ENCODE results near the gene IFT43.

IFT43 gene

DNA sequence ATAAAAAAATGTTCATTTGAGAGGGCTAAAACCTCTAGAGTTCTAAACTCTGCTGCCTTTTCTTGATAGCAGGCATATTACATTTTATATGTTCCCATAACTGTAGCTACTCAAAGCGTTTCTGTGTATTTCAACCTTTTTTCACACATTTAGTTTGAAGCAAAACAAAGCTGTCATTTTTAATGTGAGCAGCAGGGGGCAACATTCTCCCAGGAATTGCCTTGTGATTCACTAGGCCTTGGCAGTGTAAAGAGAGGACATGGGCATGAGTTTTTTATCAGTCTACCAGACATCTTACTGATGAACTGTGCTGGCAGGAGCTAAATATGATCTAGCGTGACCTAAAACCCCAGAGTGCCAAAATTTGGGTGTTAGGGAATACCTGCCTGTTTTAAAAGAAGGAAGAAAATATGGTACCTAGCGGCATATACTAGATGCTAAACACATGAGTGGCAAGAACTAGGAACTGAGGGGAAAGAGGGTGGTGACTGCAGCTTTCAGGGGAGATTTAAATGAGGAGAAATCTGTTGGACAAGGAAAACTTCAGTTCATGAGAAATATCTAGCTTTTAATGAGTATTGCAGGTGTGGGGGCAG is 65.3 kb downstream of the IFT43 start:
- peak; percentile 69 for TF ChIP-seq CTCF (IDR thresholded peaks at IDR 0.05; ENCODE audit: low read depth, low read length)
- H3K4me3 ChIP-seq (replicated peaks in 1 of 2; ENCODE audit: low read depth in 2 of 2, low read length in 2 of 2): no peak overlapping the region
- peak; percentile 77 to 78 for DNase-seq (ENCODE audit: low read depth in 2 of 2)

GRCh38 chr14:76051717-76052465 is 66.3 kb downstream of the IFT43 start:
- H3K4me3 ChIP-seq (replicated peaks in 1 of 2; ENCODE audit: low read depth in 2 of 2, low read length in 2 of 2): no peak overlapping the region
- no peak for TF ChIP-seq CTCF (IDR thresholded peaks at IDR 0.05; ENCODE audit: low read depth, low read length)
- no peak for DNase-seq (ENCODE audit: low read depth in 2 of 2)

GRCh38 chr14:76053572-76054355 is 68.2 kb downstream of the IFT43 start:
- no peak for TF ChIP-seq CTCF (IDR thresholded peaks at IDR 0.05; ENCODE audit: low read depth, low read length)
- H3K4me3 ChIP-seq (replicated peaks in 1 of 2; ENCODE audit: low read depth in 2 of 2, low read length in 2 of 2): no peak overlapping the region
- no peak for DNase-seq (ENCODE audit: low read depth in 2 of 2)

DNA sequence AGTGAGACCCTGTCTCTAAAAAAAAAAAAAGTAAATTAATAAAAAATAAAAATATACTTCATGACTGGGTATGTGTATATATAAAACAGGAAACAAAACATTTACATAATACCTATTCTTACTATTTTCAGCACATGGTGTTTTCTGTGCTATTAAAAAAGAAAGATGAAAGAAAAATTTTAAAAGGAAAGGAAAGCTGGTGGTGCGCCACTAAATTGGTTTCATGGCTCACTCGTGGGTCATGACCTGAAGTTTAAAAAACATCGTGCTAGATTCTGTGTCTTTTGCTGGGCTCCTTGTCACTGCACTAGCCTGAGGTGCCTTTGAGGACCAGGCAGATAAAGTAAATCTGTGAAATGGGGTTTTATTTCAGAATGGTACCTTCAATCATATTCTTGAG is 69.8 kb downstream of the IFT43 start:
- no peak for DNase-seq (ENCODE audit: low read depth in 2 of 2)
- TF ChIP-seq CTCF (IDR thresholded peaks at IDR 0.05; ENCODE audit: low read depth, low read length): no peak
- no peak overlapping the region for H3K4me3 ChIP-seq (replicated peaks in 1 of 2; ENCODE audit: low read depth in 2 of 2, low read length in 2 of 2)

DNA sequence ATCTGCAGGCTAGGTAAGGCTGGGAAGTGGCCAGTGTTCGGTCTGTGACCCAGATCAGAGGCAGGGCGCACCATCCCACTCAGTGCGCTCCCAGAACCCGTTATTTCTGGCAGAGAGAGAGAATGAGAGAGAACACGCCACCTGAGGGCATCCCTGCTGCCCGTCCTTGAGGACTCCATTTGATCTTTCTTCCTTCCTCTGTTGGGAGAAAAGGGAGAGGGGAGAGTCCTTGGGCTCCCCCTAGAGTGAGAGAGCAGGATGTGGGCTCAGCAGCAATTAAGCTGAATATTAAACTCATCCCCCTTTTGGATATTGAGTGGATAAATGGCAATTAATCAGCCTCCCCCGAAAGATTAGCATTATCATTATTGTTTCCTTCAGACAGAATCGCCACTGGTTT is 70.6 kb downstream of the IFT43 start:
- no peak overlapping the region for H3K4me3 ChIP-seq (replicated peaks in 1 of 2; ENCODE audit: low read depth in 2 of 2, low read length in 2 of 2)
- TF ChIP-seq CTCF (IDR thresholded peaks at IDR 0.05; ENCODE audit: low read depth, low read length): peak; percentile 56
- DNase-seq (ENCODE audit: low read depth in 2 of 2): peak; percentile 14 to 26

GRCh38 chr14:76057914-76058313 is 72.4 kb downstream of the IFT43 start:
- DNase-seq (ENCODE audit: low read depth in 2 of 2): no peak
- no peak overlapping the region for H3K4me3 ChIP-seq (replicated peaks in 1 of 2; ENCODE audit: low read depth in 2 of 2, low read length in 2 of 2)
- TF ChIP-seq CTCF (IDR thresholded peaks at IDR 0.05; ENCODE audit: low read depth, low read length): no peak

All from cardiac fibroblast (primary cell).